Neural cell (in vitro differentiated cells): ENCODE results near the gene CTDSP2. TPM values are rescaled to one million over a fixed set of nuclear protein-coding genes. Genes with fewer than 3 reads are reported as not detected.

Experiments used
- H2AFZ ChIP-seq: fragments of 200-600, 300-800 bp; sonication (generic), shearing (Covaris generic); 2 replicates; pipeline ENCODE4 v1.6.0; 2014; ENCODE audit warnings: low read depth, mild to moderate bottlenecking, antibody characterized with exemption, low read length, moderate library complexity
- H3F3A ChIP-seq: fragments of 200-600 bp; shearing (Covaris generic); 2 replicates; pipeline ENCODE4 v1.6.1; 2016; ENCODE audit warnings: mild to moderate bottlenecking, moderate library complexity, mixed read lengths, antibody characterized with exemption, low read length; ENCODE audit not compliant: insufficient read depth, poor library complexity, severe bottlenecking
- H3K27ac ChIP-seq: fragments of 200-600, 300-800 bp; sonication (generic), shearing (Covaris generic); 2 replicates; pipeline ENCODE4 v1.5.1; 2014; ENCODE audit warnings: mild to moderate bottlenecking, low read length, moderate library complexity
- H3K27me3 ChIP-seq: fragments of 300-800, 200-600 bp; sonication (generic), shearing (Covaris generic); 2 replicates; pipeline ENCODE4 v1.6.0; 2014; ENCODE audit warnings: mild to moderate bottlenecking, low read depth, low read length, moderate library complexity; ENCODE audit not compliant: insufficient read depth
- H3K36me3 ChIP-seq: fragments of 300-800, 200-600 bp; sonication (generic), shearing (Covaris generic); 2 replicates; pipeline ENCODE4 v1.5.1; 2014; ENCODE audit warnings: mild to moderate bottlenecking, antibody characterized with exemption, low read length, moderate library complexity; ENCODE audit not compliant: insufficient read depth
- H3K4me2 ChIP-seq: fragments of 300-800, 200-600 bp; sonication (generic), shearing (Covaris generic); 2 replicates; pipeline ENCODE4 v1.6.0; 2014; ENCODE audit warnings: mild to moderate bottlenecking, low read length
- H3K4me3 ChIP-seq: fragments of 300-800, 200-600 bp; sonication (generic), shearing (Covaris generic); 2 replicates; pipeline ENCODE4 v1.5.1; 2014; ENCODE audit warnings: mild to moderate bottlenecking, low read length, moderate library complexity
- H3K79me2 ChIP-seq: fragments of 200-600 bp; shearing (Covaris generic); replicated peaks from 2 replicates; pipeline ENCODE4 v1.6.0; 2014; ENCODE audit warnings: mild to moderate bottlenecking, low read length, moderate library complexity; ENCODE audit not compliant: insufficient read depth
- H3K9ac ChIP-seq: fragments of 300-800, 200-600 bp; sonication (generic), shearing (Covaris generic); 2 replicates; pipeline ENCODE4 v1.6.1; 2016; ENCODE audit warnings: mild to moderate bottlenecking, low read length, mixed read lengths
- H3K9me2 ChIP-seq: fragments of 200-600 bp; shearing (Covaris generic); 2 replicates; pipeline ENCODE4 v1.6.1; 2016; ENCODE audit warnings: mild to moderate bottlenecking, low read length, mixed read lengths; ENCODE audit not compliant: insufficient read depth
- H3K9me3 ChIP-seq: fragments of 200-600, 300-800 bp; sonication (generic), shearing (Covaris generic); 2 replicates; pipeline ENCODE4 v1.6.1; 2016; ENCODE audit warnings: mild to moderate bottlenecking, mixed run types, low read length, moderate library complexity, mixed read lengths
- H4K20me1 ChIP-seq: fragments of 200-600 bp; shearing (Covaris generic); 2 replicates; pipeline ENCODE4 v1.6.1; 2016; ENCODE audit warnings: mild to moderate bottlenecking, mixed run types; ENCODE audit not compliant: insufficient read depth
- EP300 ChIP-seq: fragments of 450-650 bp; conservative IDR thresholded peaks from 2 replicates; pipeline ENCODE4 v1.6.1; 2014; ENCODE audit warnings: antibody characterized with exemption, mild to moderate bottlenecking, moderate library complexity; ENCODE audit not compliant: poor library complexity, severe bottlenecking
- EZH2 ChIP-seq: fragments of 200-600, 300-800 bp; shearing (Covaris generic), sonication (generic); IDR thresholded peaks from 2 replicates; pipeline ENCODE4 v1.6.1; 2014; ENCODE audit warnings: antibody characterized with exemption, low read length, borderline replicate concordance, mild to moderate bottlenecking; ENCODE audit not compliant: insufficient read depth, poor library complexity, severe bottlenecking
- MXI1 ChIP-seq: fragments of 450-650 bp; conservative IDR thresholded peaks from 2 replicates; pipeline ENCODE4 v1.6.1; 2014; ENCODE audit warnings: antibody characterized with exemption, mild to moderate bottlenecking; ENCODE audit not compliant: poor library complexity, severe bottlenecking
- POLR2AphosphoS5 ChIP-seq: IDR thresholded peaks from 2 replicates; pipeline ENCODE4 v1.6.1; 2012
- RAD21 ChIP-seq: fragments of 450-650 bp; conservative IDR thresholded peaks from 2 replicates; pipeline ENCODE4 v1.6.1; 2014; ENCODE audit warnings: antibody characterized with exemption, mild to moderate bottlenecking, moderate library complexity
- REST ChIP-seq: IDR thresholded peaks from 2 replicates; pipeline ENCODE4 v1.6.1; 2012; ENCODE audit warnings: borderline replicate concordance
- SMC3 ChIP-seq: fragments of 450-650 bp; conservative IDR thresholded peaks from 2 replicates; pipeline ENCODE4 v1.6.1; 2014; ENCODE audit warnings: antibody characterized with exemption, mild to moderate bottlenecking, moderate library complexity; ENCODE audit not compliant: poor library complexity
- TAF1 ChIP-seq: IDR thresholded peaks from 2 replicates; pipeline ENCODE4 v1.6.1; 2012; ENCODE audit warnings: low read depth
- polyA plus RNA-seq: library from polyadenylated mRNA; depleted of rRNA; stranded (reverse); fragments of >200 nt; gene quantifications from 2 replicates; pipeline ENCODE4 v1.2.3, GENCODE V29; 2014
- TF ChIP-seq, protein P1 (sequence below): fragments of 450-650 bp; IDR thresholded peaks from 2 replicates; pipeline ENCODE4 v1.5.1; 2014; ENCODE audit warnings: antibody characterized with exemption, mild to moderate bottlenecking, moderate library complexity; ENCODE audit not compliant: poor library complexity, severe bottlenecking

The CTDSP2 gene
- polyA plus RNA-seq, 1 donor from 2014 or later: 23.6 TPM

GRCh38 chr12:57777367-57777766 is 69.2 kb downstream of the CTDSP2 start:
- no peak overlapping the region for H3K9ac ChIP-seq
- H3K36me3 ChIP-seq: no peaks in the 10 kb centered on the region
- no peaks in the 10 kb centered on the region for H3K79me2 ChIP-seq
- no peaks in the 10 kb centered on the region for H3K9me2 ChIP-seq
- H4K20me1 ChIP-seq: no peaks in the 10 kb centered on the region
- no peaks in the 10 kb centered on the region for H3K9me3 ChIP-seq
- TF ChIP-seq REST (no peak), RAD21 (no peak), TAF1 (no peak), EZH2 (no peak), EP300 (no peak)
- TF ChIP-seq, protein P1, sequence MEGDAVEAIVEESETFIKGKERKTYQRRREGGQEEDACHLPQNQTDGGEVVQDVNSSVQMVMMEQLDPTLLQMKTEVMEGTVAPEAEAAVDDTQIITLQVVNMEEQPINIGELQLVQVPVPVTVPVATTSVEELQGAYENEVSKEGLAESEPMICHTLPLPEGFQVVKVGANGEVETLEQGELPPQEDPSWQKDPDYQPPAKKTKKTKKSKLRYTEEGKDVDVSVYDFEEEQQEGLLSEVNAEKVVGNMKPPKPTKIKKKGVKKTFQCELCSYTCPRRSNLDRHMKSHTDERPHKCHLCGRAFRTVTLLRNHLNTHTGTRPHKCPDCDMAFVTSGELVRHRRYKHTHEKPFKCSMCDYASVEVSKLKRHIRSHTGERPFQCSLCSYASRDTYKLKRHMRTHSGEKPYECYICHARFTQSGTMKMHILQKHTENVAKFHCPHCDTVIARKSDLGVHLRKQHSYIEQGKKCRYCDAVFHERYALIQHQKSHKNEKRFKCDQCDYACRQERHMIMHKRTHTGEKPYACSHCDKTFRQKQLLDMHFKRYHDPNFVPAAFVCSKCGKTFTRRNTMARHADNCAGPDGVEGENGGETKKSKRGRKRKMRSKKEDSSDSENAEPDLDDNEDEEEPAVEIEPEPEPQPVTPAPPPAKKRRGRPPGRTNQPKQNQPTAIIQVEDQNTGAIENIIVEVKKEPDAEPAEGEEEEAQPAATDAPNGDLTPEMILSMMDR: no peak
- H2AFZ ChIP-seq: no peak overlapping the region
- no peak overlapping the region for H3K4me2 ChIP-seq
- no peak overlapping the region for H3K4me3 ChIP-seq
- no peak overlapping the region for H3K27ac ChIP-seq
- H3K27me3 ChIP-seq: no peaks in the 10 kb centered on the region
- H3F3A ChIP-seq: no peaks in the 10 kb centered on the region

GRCh38 chr12:57776247-57776587 is 70.3 kb downstream of the CTDSP2 start:
- Histone ChIP-seq H3K27me3 (no peaks in the 10 kb centered on the region), H3K9me2 (no peaks in the 10 kb centered on the region), H3K79me2 (no peaks in the 10 kb centered on the region), H3K4me3 (no peak overlapping the region), H2AFZ (no peak overlapping the region), H3K9ac (no peak overlapping the region), H3K27ac (no peak overlapping the region), H4K20me1 (no peaks in the 10 kb centered on the region), H3K4me2 (no peak overlapping the region), H3K9me3 (no peaks in the 10 kb centered on the region), H3F3A (no peaks in the 10 kb centered on the region), H3K36me3 (no peaks in the 10 kb centered on the region)
- no peak for TF ChIP-seq EZH2
- TF ChIP-seq POLR2AphosphoS5: no peak
- TF ChIP-seq SMC3: no peak
- no peak for TF ChIP-seq REST
- TF ChIP-seq, protein P1: no peak
- TF ChIP-seq MXI1: no peak
- no peak for TF ChIP-seq RAD21
- no peak for TF ChIP-seq TAF1
- no peak for TF ChIP-seq EP300
